CD4-positive, alpha-beta T cell treated with Interleukin-21 for 1 hour (primary cell): Measurements from ENCODE around the gene PTPRM.

Experiments used
- DNase-seq: peaks from one replicate; pipeline ENCODE4 v3.0.0-alpha.2; 2020

The PTPRM gene

GRCh38 chr18:7601246-7601615, 34.1 kb downstream of the PTPRM start:
- DNase-seq: no peak

- no peak for DNase-seq
Observed at GRCh38 chr18:7601936-7602335, 34.8 kb downstream of the PTPRM start.

GRCh38 chr18:7603259-7604000, 36.3 kb downstream of the PTPRM start:
- no peak for DNase-seq

- no peak for DNase-seq
Observed at GRCh38 chr18:7604361-7604760, 37.2 kb downstream of the PTPRM start.

GRCh38 chr18:7605705-7606104, 38.6 kb downstream of the PTPRM start:
- DNase-seq: no peak

- DNase-seq: no peak
Observed at GRCh38 chr18:7607540-7608173, 40.5 kb downstream of the PTPRM start.

- no peak for DNase-seq
Observed at GRCh38 chr18:7608174-7608550, 41.0 kb downstream of the PTPRM start.

- no peak for DNase-seq
Observed at GRCh38 chr18:7608781-7609201, 41.7 kb downstream of the PTPRM start.

GRCh38 chr18:7609617-7610016, 42.5 kb downstream of the PTPRM start:
- no peak for DNase-seq

GRCh38 chr18:7614042-7614441, 46.9 kb downstream of the PTPRM start:
- no peak for DNase-seq

GRCh38 chr18:7615840-7616239, 48.7 kb downstream of the PTPRM start:
- no peak for DNase-seq

GRCh38 chr18:7616661-7617060, 49.5 kb downstream of the PTPRM start:
- DNase-seq: no peak

GRCh38 chr18:7617738-7618422, 50.8 kb downstream of the PTPRM start:
- no peak for DNase-seq

- no peak for DNase-seq
Observed at GRCh38 chr18:7618891-7619442, 51.9 kb downstream of the PTPRM start.

- DNase-seq: no peak
Observed at GRCh38 chr18:7619676-7620075, 52.6 kb downstream of the PTPRM start.

GRCh38 chr18:7622721-7623120, 55.6 kb downstream of the PTPRM start:
- no peak for DNase-seq

GRCh38 chr18:7623681-7624080, 56.6 kb downstream of the PTPRM start:
- no peak for DNase-seq

GRCh38 chr18:7624697-7625096, 57.6 kb downstream of the PTPRM start:
- DNase-seq: no peak

GRCh38 chr18:7626175-7626921, 59.2 kb downstream of the PTPRM start:
- no peak for DNase-seq

GRCh38 chr18:7626922-7627440, 59.9 kb downstream of the PTPRM start:
- no peak for DNase-seq

- DNase-seq: no peak
Observed at GRCh38 chr18:7629416-7629815, 62.3 kb downstream of the PTPRM start.

GRCh38 chr18:7630731-7631442, 63.8 kb downstream of the PTPRM start:
- DNase-seq: no peak
